ENCODE results near the gene YTHDC2. TPM values are rescaled to one million over a fixed set of nuclear protein-coding genes. Genes with fewer than 3 reads are reported as not detected.

YTHDC2 gene
- total and polyA plus RNA-seq, 2 of the 13 experiments (the other 11 are each of a cell fraction or from before 2014, with no cell fraction given): 6.7 to 17.8 TPM

DNA sequence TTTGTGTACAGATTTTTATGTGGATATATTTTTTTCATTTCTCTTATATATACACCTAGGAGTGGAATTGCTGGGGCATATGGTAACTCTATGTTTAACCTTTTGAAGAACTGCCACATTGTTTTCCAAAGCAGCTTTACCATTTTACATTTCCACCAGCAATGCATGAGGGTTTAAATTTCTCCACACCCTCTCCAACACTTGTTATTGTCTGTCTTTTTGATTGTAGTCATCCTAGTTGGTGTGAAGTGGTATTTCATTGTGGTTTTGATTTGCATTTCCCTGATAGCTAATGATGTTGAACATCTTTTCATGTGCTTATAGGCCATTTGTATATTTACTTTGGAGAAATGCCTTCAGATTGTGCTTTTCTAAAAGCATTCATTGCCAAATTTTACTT lies 39.1 kb downstream of the YTHDC2 start:
- intact Hi-C loops (cut with micrococcal nuclease; ENCODE audit: unreplicated experiment) (no loop called here), in situ Hi-C loops (cut with HindIII; ENCODE audit: extremely low pct_ligation_motif_present, low pct_unique_long_range_greater_than_20kb) (no loop called here)
- FAIRE-seq (no peak), DNase-seq (ENCODE audit: low spot score) (no peak), ATAC-seq (no peak)
- Histone ChIP-seq H3K9ac (ENCODE audit: insufficient read depth, low read depth, low read length) (no peak overlapping the region), H3K27ac (ENCODE audit: extremely low read length, insufficient read depth, low read length) (no peak overlapping the region), H3K4me1 (ENCODE audit: insufficient read depth, low read length) (no peaks in the 10 kb centered on the region), H2AFZ (ENCODE audit: low read length) (no peak overlapping the region), H3K9me3 (ENCODE audit: low read length) (no peaks in the 10 kb centered on the region), H4K20me1 (ENCODE audit: insufficient read depth, low read length) (no peaks in the 10 kb centered on the region), H3K4me2 (ENCODE audit: low read depth, low read length) (no peak overlapping the region), H3K4me3 (replicated peaks in 1 of 3; ENCODE audit: insufficient read depth in 1 of 3, low read depth in 2 of 3, low read length in 3 of 3) (no peak overlapping the region), H3K79me2 (ENCODE audit: insufficient read depth, low read length) (no peaks in the 10 kb centered on the region), H3K27me3 (ENCODE audit: control insufficient read depth in 1 of 2, insufficient read depth in 2 of 2, low read length in 2 of 2) (no peaks in the 10 kb centered on the region), H3K36me3 (replicated peaks in 1 of 2; ENCODE audit: control insufficient read depth in 1 of 2, insufficient read depth in 2 of 2, low read length in 2 of 2) (peaks cover 4 to 31% of the 10 kb centered on the region in 2 experiments; a peak in 4 of 5 replicates)
- CTCF ChIA-PET (ENCODE audit: low intra/inter-chr PET ratio, low total read pairs): no interaction called here
- BruUV-seq (replicated peaks): no TSS peak
- no peak for TF ChIP-seq TSC22D2 (CRISPR knock-in tag; IDR thresholded peaks at IDR 0.05; ENCODE audit: borderline replicate concordance)
- no peak for TF ChIP-seq ZSCAN30 (CRISPR knock-in tag; IDR thresholded peaks at IDR 0.05)
- no peak for TF ChIP-seq PAX8 (CRISPR knock-in tag; IDR thresholded peaks at IDR 0.05; ENCODE audit: borderline replicate concordance)
- no peak for TF ChIP-seq ZNF562 (CRISPR knock-in tag; IDR thresholded peaks at IDR 0.05; ENCODE audit: borderline replicate concordance)
- TF ChIP-seq, protein P1, sequence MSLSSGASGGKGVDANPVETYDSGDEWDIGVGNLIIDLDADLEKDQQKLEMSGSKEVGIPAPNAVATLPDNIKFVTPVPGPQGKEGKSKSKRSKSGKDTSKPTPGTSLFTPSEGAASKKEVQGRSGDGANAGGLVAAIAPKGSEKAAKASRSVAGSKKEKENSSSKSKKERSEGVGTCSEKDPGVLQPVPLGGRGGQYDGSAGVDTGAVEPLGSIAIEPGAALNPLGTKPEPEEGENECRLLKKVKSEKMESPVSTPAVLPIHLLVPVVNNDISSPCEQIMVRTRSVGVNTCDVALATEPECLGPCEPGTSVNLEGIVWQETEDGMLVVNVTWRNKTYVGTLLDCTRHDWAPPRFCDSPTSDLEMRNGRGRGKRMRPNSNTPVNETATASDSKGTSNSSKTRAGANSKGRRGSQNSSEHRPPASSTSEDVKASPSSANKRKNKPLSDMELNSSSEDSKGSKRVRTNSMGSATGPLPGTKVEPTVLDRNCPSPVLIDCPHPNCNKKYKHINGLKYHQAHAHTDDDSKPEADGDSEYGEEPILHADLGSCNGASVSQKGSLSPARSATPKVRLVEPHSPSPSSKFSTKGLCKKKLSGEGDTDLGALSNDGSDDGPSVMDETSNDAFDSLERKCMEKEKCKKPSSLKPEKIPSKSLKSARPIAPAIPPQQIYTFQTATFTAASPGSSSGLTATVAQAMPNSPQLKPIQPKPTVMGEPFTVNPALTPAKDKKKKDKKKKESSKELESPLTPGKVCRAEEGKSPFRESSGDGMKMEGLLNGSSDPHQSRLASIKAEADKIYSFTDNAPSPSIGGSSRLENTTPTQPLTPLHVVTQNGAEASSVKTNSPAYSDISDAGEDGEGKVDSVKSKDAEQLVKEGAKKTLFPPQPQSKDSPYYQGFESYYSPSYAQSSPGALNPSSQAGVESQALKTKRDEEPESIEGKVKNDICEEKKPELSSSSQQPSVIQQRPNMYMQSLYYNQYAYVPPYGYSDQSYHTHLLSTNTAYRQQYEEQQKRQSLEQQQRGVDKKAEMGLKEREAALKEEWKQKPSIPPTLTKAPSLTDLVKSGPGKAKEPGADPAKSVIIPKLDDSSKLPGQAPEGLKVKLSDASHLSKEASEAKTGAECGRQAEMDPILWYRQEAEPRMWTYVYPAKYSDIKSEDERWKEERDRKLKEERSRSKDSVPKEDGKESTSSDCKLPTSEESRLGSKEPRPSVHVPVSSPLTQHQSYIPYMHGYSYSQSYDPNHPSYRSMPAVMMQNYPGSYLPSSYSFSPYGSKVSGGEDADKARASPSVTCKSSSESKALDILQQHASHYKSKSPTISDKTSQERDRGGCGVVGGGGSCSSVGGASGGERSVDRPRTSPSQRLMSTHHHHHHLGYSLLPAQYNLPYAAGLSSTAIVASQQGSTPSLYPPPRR (CRISPR knock-in tag; IDR thresholded peaks at IDR 0.05; ENCODE audit: borderline replicate concordance): no peak
- TF ChIP-seq SALL2 (CRISPR knock-in tag; IDR thresholded peaks at IDR 0.05): no peak
- no peak for TF ChIP-seq PCBP2 (optimal IDR thresholded peaks at IDR 0.05; ENCODE audit: low read depth, low read length, poor library complexity, severe bottlenecking)
- no peak for TF ChIP-seq ZNF138 (CRISPR knock-in tag; IDR thresholded peaks at IDR 0.05; ENCODE audit: low read depth)
- TF ChIP-seq CBX1 (IDR thresholded peaks at IDR 0.05; ENCODE audit: low read depth): no peak
- TF ChIP-seq, protein P2, sequence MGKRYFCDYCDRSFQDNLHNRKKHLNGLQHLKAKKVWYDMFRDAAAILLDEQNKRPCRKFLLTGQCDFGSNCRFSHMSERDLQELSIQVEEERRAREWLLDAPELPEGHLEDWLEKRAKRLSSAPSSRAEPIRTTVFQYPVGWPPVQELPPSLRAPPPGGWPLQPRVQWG (CRISPR knock-in tag; IDR thresholded peaks at IDR 0.05; ENCODE audit: borderline replicate concordance, low read depth): no peak
- TF ChIP-seq, protein P3, sequence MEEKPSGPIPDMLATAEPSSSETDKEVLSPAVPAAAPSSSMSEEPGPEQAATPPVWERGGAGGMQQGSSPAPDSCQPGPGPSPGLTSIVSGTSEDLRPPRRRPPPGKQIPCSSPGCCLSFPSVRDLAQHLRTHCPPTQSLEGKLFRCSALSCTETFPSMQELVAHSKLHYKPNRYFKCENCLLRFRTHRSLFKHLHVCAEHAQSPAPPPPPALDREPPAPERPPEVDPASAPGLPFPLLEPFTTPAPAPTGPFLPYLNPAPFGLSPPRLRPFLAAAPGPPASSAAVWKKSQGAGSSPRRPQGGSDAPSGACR (CRISPR knock-in tag; IDR thresholded peaks at IDR 0.05): no peak
- TF ChIP-seq, protein P4, sequence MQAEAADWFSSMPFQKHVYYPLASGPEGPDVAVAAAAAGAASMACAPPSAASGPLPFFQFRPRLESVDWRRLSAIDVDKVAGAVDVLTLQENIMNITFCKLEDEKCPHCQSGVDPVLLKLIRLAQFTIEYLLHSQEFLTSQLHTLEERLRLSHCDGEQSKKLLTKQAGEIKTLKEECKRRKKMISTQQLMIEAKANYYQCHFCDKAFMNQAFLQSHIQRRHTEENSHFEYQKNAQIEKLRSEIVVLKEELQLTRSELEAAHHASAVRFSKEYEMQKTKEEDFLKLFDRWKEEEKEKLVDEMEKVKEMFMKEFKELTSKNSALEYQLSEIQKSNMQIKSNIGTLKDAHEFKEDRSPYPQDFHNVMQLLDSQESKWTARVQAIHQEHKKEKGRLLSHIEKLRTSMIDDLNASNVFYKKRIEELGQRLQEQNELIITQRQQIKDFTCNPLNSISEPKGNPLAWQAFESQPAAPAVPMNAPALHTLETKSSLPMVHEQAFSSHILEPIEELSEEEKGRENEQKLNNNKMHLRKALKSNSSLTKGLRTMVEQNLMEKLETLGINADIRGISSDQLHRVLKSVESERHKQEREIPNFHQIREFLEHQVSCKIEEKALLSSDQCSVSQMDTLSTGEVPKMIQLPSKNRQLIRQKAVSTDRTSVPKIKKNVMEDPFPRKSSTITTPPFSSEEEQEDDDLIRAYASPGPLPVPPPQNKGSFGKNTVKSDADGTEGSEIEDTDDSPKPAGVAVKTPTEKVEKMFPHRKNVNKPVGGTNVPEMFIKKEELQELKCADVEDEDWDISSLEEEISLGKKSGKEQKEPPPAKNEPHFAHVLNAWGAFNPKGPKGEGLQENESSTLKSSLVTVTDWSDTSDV (CRISPR knock-in tag; IDR thresholded peaks at IDR 0.05): no peak
- no peak for TF ChIP-seq NFATC3 (CRISPR knock-in tag; IDR thresholded peaks at IDR 0.05)
- no peak for TF ChIP-seq ZNF792 (CRISPR knock-in tag; IDR thresholded peaks at IDR 0.05)
- TF ChIP-seq CREB1 (IDR thresholded peaks at IDR 0.05): no peak
- TF ChIP-seq CREB1 (CRISPR knock-in tag; IDR thresholded peaks at IDR 0.05): no peak
- no peak for TF ChIP-seq ZKSCAN1 (IDR thresholded peaks at IDR 0.05; ENCODE audit: low read length)
- POLR2A ChIA-PET: no interaction called here

Data from HepG2 (cell line).